KMS-11 (cell line): ENCODE measurements around the gene ULBP1.
"Not testable (repeated sequence)": the region's sequence is repeated elsewhere in the genome, so short reads cannot be mapped to it uniquely, and the experiment has no call there.

Experiments
- H2AFZ ChIP-seq: fragments of 200-600 bp; sonication (generic); 2 replicates; pipeline ENCODE4 v1.6.1; 2016; ENCODE audit warnings: antibody characterized with exemption, mixed run types, low read depth
- H3K27ac ChIP-seq: fragments of 200-600 bp; sonication (generic); 2 replicates; pipeline ENCODE4 v1.6.1; 2016; ENCODE audit warnings: mild to moderate bottlenecking, mixed run types
- H3K27me3 ChIP-seq: fragments of 200-600 bp; sonication (generic); 2 replicates; pipeline ENCODE4 v1.6.1; 2017; ENCODE audit warnings: mild to moderate bottlenecking, low read depth, mixed run types, moderate library complexity; ENCODE audit not compliant: insufficient read depth
- H3K36me3 ChIP-seq: fragments of 200-600 bp; sonication (generic); 2 replicates; pipeline ENCODE4 v1.6.1; 2017; ENCODE audit warnings: mild to moderate bottlenecking, mixed run types; ENCODE audit not compliant: insufficient read depth
- H3K4me1 ChIP-seq: fragments of 200-600 bp; sonication (generic); 2 replicates; pipeline ENCODE4 v1.6.1; 2016; ENCODE audit warnings: mild to moderate bottlenecking, low read depth, mixed run types; ENCODE audit not compliant: poor library complexity, severe bottlenecking
- H3K4me2 ChIP-seq: fragments of 200-600 bp; sonication (generic); 2 replicates; pipeline ENCODE4 v1.7.0; 2016; ENCODE audit warnings: mild to moderate bottlenecking, mixed run types
- H3K4me3 ChIP-seq: fragments of 200-600 bp; sonication (generic); IDR thresholded peaks from 2 replicates; pipeline ENCODE4 v1.6.1; 2017; ENCODE audit warnings: low read depth, low read length, mixed read lengths; ENCODE audit not compliant: insufficient read depth
- H3K79me2 ChIP-seq: fragments of 200-600 bp; sonication (generic); 2 replicates; pipeline ENCODE4 v1.6.1; 2016; ENCODE audit warnings: low read depth, mixed run types; ENCODE audit not compliant: insufficient read depth
- H3K9ac ChIP-seq: fragments of 200-600 bp; sonication (generic); 2 replicates; pipeline ENCODE4 v1.6.1; 2016; ENCODE audit warnings: mild to moderate bottlenecking, mixed run types
- H4K20me1 ChIP-seq: fragments of 200-600 bp; sonication (generic); 2 replicates; pipeline ENCODE4 v1.6.1; 2016; ENCODE audit warnings: mild to moderate bottlenecking, mixed run types; ENCODE audit not compliant: insufficient read depth
- TF ChIP-seq, protein P1 (sequence below): fragments of 200-600 bp; sonication (generic); conservative IDR thresholded peaks from 2 replicates; pipeline ENCODE4 v1.6.1; 2017; ENCODE audit warnings: low read depth, mild to moderate bottlenecking, antibody characterized with exemption, low read length, moderate library complexity, mixed read lengths

The ULBP1 gene

DNA sequence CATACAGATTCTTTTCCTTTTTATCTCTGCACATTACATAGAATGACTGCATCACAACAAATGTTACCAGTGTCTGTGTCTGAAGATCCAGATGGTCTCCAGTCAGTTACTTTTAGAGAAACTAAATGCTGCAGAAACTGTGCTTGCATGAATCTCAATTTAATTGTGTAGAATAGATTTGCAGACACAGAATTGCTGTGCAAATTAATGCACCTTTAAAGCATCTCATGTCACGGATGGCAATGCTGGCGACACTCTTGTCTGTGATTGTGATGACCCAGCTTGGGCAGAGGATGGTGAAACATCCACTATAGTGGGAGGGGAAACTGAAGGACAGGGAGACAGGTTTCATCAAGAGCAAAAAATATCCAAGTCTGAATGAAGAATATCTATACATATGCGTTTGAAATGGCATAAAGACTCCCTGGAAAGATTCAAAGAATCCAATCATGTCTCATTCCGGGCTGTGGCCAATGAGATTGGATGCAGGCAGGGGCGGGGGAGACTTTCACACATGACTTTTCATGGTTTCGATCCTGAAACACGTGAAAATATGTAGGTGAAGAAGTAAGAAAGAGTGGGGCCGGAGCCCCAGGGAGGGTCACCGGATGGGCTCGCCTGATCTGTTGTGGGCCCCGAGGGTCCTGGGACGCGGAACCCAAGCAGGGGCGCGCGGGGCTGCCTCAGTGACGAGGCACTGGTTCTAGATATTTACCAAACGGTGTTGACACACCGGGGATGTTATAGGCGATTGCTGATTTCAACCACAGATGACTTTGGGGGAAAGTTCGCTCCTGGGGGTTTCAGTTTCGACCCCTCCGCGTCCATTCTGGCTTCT, 50.3 kb downstream of the ULBP1 start:
- H3K36me3 ChIP-seq, H3K27ac ChIP-seq, H3K4me3 ChIP-seq, H3K9ac ChIP-seq, H3K4me2 ChIP-seq, H3K79me2 ChIP-seq, H4K20me1 ChIP-seq, H2AFZ ChIP-seq, H3K4me1 ChIP-seq: not testable (repeated sequence)
- H3K27me3 ChIP-seq, result peaks cover 63% of the 10 kb centered on the region

DNA sequence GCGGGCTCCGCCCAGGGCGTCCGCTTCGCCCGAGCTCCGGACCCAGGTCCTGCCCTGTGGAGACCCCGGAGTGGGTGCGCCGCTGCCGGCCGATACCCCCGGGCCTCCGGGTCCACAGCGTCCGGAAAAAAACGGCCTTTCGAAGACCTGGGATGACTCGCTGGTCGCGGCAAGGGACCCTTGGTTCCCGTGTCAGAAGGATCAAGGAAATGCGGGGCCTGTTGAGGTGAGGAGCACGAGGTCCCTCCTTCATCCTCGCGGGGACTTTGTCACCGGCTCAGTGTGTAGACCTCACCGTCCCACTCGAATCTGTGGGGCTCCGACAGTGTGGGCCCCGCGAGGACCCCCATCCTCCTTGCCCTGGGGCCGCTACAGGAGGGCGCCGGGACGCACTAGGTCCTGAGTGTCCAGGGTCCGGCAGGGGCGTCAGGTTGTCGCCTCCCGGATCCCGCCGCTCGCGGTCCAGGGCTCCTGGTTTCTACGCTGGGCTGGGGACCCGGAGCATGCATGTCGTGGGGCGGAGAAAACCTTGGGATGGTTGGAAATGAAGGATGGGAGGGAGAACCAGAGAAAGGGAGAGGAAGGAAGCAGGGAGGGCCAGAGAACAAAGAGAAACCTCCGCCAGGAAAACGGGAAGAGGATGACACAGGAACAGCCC, 51.0 kb downstream of the ULBP1 start:
- H3K9ac ChIP-seq, H3K4me3 ChIP-seq, H3K27ac ChIP-seq, H3K4me2 ChIP-seq, H3K4me1 ChIP-seq, H3K79me2 ChIP-seq, H4K20me1 ChIP-seq, H2AFZ ChIP-seq, H3K36me3 ChIP-seq: not testable (repeated sequence)
- H3K27me3 ChIP-seq, result peaks cover 56% of the 10 kb centered on the region

DNA sequence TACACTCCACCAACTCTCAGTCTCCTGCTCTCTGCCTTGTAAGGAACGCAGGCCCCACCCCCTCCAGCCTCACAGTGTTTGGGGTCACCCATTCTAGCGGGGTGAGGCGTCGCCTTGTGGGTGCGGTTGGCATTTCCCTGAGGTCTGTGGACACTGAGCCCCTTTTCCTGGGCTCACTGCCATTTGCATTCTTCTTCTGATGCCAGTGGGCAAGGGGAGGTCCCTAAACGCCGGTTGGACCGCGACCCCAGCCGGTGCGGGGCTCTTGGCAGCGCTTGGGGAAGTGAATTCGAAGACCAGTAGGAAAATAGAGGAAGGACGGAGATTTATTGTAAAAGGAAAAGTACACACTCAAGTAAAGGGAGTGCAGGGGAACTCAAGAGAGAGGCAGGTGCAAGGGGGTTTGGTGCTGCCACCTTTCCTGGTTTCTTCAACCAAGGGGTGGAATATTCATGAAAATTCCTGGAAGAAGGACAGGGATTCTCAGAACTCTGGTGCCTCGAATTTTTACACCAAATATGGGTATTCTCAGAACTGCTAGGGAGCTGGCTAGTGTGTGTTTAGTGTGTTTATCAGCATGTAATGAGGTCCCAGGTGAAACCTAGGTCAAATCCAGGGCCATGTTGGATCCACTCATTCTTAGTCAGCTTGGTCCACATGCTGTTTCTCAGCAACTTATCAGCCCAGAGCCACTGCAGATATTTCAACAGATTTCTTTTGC, 51.7 kb downstream of the ULBP1 start:
- H3K9ac ChIP-seq, H2AFZ ChIP-seq, H4K20me1 ChIP-seq, H3K4me3 ChIP-seq, H3K36me3 ChIP-seq, H3K4me2 ChIP-seq, H3K4me1 ChIP-seq, H3K79me2 ChIP-seq, H3K27ac ChIP-seq: not testable (repeated sequence)
- H3K27me3 ChIP-seq, result peaks cover 49% of the 10 kb centered on the region

DNA sequence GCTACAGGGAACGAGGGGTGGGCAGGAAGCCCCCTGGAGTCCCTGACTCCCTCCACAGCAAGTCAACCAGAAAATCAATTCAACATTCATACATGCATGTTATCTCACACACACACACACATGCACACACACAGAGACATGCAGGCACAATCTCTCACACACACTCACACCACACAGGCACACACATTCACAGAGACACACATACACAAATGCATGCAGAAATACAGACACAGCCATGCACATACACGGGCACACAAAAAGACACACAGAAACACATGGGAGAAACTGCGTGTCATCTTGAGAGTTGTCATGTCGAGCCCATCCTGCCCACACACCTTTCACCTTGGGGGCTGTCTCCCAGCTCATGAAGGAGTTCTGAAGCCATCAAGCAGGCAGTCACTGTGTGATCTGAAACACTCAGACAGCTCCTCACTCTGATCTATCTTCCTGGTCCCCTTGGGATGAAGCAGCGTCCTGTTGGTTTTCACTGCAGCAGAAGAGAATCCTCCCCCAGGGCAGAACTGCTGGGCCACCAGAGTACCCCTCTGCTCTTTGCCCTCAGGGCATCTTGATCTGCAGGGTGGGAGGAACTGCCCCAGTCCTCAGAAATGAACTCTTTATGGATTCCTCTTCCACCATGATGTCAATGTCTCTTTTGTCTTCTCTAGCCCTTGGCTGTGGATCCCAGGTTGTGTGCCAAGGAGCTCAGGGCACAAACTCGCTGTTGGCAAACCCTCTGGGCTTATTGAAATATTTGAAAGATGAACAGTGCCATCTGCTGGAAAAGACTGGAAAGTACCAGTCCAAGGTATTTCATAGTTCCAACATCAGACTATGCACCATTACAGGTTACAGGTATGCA, 52.8 kb downstream of the ULBP1 start:
- no peaks in the 10 kb centered on the region for H4K20me1 ChIP-seq
- H3K27me3 ChIP-seq, result peaks cover 41% of the 10 kb centered on the region
- H3K27ac ChIP-seq, result no peak overlapping the region
- H3K79me2 ChIP-seq, result no peaks in the 10 kb centered on the region
- no peak overlapping the region for H3K9ac ChIP-seq
- no peak overlapping the region for H2AFZ ChIP-seq
- TF ChIP-seq, protein P1, sequence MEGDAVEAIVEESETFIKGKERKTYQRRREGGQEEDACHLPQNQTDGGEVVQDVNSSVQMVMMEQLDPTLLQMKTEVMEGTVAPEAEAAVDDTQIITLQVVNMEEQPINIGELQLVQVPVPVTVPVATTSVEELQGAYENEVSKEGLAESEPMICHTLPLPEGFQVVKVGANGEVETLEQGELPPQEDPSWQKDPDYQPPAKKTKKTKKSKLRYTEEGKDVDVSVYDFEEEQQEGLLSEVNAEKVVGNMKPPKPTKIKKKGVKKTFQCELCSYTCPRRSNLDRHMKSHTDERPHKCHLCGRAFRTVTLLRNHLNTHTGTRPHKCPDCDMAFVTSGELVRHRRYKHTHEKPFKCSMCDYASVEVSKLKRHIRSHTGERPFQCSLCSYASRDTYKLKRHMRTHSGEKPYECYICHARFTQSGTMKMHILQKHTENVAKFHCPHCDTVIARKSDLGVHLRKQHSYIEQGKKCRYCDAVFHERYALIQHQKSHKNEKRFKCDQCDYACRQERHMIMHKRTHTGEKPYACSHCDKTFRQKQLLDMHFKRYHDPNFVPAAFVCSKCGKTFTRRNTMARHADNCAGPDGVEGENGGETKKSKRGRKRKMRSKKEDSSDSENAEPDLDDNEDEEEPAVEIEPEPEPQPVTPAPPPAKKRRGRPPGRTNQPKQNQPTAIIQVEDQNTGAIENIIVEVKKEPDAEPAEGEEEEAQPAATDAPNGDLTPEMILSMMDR, result peak; percentile 75
- H3K4me1 ChIP-seq, result no peaks in the 10 kb centered on the region
- no peak overlapping the region for H3K4me2 ChIP-seq
- no peak overlapping the region for H3K4me3 ChIP-seq
- H3K36me3 ChIP-seq, result no peaks in the 10 kb centered on the region

DNA sequence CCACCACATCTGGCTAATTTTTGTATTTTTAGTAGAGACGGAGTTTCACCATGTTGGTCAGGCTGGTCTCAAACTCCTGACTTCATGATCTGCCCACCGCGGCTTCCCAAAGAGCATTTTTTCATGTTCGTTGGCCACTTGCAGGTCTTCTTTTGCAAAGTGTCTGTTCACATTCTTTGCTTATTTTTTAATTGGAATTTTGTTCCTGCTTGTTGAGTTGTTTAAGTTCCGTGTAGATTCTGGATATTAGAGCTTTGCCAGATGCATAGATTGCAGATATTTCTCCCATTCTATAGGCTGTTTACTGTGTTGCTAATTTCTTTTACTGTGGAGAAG, 53.4 kb downstream of the ULBP1 start:
- not testable (repeated sequence) for H2AFZ ChIP-seq, H3K9ac ChIP-seq, H3K4me3 ChIP-seq, H4K20me1 ChIP-seq, H3K4me2 ChIP-seq, H3K4me1 ChIP-seq, H3K79me2 ChIP-seq, H3K27ac ChIP-seq, H3K36me3 ChIP-seq
- TF ChIP-seq, protein P1, result peak; percentile 30
- H3K27me3 ChIP-seq, result peaks cover 36% of the 10 kb centered on the region
